ENCODE data around the gene TPRKB.
"Not testable (repeated sequence)": the region's sequence is repeated elsewhere in the genome, so short reads cannot be mapped to it uniquely, and the experiment has no call there.

Gene TPRKB

DNA sequence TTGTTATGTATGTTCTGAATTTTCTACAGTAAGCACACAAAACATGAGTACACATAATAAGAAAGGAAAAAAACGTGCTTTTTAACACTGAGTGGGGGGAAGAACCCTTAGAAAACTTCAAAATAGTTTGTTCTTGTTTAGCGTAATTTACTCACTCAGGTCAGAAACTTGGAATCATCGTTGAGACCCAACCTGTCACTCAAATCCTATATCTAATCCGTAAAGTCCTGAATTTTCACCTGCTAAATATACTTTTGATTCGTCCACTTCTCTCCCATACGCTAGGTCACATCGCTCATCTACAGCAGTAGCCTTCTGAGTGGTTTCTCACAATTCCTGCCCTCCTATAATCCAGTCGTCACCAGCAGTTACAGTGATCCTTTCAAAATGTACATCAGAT is 767 bp downstream of the TPRKB start:
- DNase-seq = no peak

DNA sequence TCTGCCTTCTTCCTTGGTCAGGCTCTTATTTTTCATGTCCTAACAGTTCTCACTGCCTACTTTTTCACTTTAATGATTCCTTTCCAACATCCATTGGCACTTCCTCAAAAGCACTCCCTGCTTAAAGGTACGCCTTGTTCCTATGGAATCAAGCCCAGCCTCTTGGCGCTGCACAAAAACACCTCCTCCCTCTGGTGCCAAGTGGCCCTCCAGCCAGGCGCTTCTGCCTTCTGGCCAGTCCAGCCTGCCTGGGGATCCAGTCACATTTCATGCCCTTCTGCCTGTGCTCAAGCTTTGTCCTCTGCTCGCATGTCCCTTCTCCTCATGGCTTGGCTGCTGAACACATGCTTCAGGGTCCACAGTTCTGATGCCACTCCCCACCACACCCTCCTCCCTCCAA is 6.3 kb downstream of the TPRKB start:
- no peak for DNase-seq

DNA sequence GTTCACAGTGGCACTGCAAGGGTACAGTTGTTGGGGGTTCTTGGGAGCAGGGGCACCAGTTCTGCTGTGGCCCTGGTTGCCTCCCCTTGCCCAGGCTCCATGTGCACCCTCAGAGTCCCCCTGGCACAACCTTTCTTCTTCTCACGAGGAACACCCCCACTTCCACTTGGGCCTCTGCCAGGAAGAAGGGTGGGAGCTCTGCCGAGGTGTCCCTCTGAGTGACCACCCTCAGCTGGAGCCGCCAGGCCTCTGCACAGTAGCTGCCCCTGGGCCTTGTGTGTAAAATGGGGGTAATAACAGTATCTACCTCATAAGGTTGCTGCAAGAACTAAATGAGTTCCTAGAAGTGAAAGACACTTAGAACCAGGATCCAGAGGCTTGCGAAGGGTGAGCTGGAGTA is 8.4 kb downstream of the TPRKB start:
- DNase-seq = no peak

DNA sequence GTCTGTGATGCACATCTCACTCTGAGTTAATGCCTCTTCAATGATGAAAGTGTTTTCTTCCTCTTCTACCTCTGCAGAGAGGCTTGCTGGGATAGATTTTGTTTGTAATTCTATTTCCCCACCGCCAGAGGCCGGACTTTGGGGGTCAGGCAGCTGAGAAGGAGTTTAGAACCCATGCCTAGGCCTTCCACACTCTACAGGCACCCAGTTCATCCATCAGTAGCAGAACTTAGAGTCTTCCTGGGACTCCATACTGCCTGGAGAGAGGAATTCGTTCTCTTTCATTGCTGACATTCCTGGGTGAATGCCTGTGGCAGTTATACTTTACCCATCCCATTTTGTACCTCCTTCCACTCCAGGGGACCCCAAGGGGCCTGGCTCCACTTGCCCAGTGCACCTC is 9.1 kb downstream of the TPRKB start:
- no peak for DNase-seq

DNA sequence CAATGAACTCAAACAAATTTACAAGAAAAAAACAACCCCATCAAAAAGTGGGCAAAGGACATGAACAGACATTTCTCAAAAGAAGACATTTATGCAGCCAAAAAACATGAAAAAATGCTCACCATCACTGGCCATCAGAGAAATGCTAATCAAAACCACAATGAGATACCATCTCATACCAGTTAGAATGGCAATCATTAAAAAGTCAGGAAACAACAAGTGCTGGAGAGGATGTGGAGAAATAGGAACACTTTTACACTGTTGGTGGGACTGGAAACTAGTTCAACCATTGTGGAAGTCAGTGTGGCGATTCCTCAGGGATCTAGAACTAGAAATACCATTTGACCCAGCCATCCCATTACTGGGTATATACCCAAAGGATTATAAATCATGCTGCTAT is 10.5 kb downstream of the TPRKB start:
- DNase-seq = not testable (repeated sequence)

DNA sequence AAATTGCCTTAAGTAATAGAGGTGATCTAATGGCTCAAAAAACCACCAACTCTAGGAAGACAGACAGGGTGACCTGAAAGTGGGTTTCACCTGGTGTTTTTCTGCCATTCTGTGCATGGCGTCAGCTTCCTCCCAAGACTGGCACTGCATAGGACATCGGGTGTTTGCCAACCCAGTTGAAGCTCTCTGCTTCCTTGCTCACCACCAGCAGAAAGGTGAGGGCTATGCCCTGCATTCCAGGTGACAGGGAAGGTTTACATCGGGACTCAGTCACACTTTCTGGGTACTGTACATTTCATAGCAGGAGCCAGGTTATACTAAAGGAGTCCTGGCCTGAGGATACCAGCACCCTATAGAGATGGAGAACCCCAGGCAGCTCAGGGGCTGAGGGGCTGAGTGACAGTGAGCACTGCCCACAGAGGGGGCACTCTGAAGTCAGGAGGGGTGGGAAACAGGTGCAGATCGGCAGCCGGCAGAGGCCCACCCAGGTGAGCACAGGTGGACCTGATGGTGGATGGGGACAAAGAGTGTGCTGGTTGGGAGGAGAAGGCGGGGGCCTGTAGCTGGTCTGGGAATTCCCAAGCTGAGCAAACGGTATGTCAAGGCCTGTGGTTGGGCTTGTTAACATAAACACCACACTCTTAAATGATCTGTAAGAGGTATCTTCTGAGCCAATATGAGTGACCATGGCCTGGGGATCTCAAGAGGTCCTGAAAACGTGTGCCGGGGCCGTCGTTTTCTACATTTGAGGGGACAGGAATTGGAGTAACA is 18.1 kb downstream of the TPRKB start:
- no peak for DNase-seq

DNA sequence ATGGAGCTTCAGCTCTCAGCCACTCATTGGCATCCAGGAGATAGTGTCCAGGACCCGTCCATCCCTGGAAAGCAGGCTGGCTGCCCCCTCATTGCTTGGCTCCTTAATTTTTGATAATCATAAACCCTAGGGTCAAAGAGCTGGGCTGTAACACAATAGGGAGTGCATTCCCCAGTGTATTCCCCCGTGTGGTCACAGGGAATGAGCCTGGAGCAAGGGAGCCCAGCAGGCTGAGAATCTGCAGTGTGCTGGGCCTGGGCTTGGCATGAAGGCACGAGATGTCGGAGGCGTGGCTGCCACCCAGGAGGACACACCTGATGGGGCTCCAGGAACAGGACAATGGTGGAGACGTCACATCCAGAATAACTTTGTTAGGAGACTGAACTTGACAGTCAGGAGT is 18.7 kb downstream of the TPRKB start:
- DNase-seq = no peak

DNA sequence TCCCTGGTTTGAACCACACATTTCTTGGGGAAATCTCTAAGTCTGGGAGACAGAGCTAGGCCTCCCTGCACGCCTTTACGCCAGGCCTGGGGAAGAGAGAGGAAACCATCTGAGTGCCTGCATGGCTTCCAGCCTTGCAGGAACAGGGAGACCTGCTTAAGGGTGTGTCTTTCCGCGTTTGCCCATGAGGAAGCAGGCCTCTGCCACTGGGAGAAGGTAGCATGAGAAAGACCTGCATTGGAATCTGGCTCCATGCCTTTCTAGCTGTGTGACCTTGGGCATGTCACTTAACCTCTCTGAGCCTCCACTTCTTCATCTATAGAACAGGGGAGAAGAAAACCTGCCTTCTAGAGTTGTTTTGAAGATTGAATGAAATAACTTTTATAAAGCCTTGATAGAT is 19.4 kb downstream of the TPRKB start:
- not testable (repeated sequence) for DNase-seq

DNA sequence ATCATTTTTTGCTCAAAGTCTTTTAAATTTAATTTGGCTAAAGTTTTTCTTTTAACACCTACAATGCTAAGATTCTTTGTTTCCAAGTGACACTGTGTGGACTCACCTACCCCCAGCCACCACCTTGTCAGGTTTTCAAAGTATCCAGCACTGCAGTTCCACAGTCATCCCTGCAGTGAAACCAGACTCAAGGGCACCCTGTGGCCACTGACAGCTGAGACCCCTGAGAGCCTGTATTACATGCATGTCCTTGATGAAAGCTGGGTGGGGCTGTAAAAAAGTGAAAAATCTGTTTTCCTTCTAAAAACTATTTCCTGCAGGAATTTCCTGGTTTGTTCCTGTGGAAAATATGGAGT is 19.9 kb downstream of the TPRKB start:
- no peak for DNase-seq

DNA sequence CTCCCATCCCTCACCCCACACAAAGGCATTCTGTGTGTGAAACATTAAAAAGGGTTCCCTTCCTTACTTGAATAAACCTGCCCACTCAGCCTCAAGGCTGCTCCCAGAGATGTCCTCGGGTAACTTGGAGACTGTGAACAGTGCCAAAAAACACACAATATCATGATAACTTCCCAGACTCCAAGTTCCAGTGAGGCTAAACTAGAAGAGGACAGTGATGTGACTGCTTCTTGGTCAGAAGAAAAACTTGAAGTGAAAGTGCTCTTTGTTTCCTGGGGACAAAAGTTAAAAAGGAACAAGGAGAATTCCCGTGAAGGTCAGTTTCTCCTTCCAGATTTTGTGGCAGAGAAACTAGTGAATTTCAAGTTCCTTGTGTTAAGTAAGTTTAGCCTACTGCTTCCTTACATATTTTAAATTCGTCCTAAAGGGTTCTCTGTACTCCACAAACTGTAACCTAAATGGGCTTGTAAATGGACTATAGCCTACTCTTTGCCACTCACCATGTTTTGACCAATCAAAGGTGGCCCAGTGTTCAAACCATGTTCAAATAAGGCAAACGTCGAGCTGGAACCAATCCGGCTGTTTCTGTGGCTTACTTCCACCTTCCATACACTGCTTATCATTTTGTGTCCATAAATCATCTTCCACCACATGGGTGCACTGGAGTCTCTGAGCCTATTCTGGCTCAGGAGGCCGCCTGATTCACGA is 20.4 kb downstream of the TPRKB start:
- peak; percentile 83 for DNase-seq

DNA sequence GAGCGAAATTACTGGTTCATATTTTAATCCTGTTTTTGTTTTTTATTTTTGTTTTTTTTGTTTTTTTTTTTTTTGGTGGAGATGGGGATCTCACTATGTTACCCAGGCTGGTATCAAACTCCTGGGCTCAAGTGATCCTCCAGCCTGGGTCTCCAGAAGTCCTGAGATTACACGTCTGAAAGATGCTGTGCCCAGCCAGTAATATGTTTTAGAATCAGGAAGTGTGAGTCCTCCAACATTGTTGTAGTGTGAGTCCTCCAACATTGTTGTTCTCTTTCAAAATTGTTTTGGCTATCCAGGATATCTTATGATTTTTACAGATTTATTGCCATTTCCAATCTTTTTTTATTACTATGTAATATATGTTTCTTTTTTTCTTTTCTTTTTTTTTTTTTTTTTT is 23.1 kb downstream of the TPRKB start:
- no peak for DNase-seq

DNA sequence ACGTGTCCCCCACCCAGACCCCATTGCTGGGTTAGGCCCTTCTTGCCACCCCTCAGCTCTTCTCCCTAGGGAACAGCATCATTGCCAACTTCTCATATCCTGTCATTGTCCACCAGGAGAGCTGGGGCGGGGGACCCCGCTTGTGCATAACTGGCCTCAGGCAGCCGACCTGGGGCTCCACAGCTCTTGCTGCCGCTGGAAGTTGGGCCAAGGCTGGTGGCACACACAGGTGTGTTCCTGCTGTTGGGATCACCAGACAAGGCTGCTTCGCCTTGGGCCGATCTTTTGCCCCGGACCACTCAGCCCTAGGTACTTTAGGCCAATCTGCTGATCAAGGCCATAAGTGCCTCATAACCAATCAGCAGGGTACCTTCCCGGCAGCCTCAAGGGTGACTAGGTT is 28.6 kb downstream of the TPRKB start:
- no peak for DNase-seq

DNA sequence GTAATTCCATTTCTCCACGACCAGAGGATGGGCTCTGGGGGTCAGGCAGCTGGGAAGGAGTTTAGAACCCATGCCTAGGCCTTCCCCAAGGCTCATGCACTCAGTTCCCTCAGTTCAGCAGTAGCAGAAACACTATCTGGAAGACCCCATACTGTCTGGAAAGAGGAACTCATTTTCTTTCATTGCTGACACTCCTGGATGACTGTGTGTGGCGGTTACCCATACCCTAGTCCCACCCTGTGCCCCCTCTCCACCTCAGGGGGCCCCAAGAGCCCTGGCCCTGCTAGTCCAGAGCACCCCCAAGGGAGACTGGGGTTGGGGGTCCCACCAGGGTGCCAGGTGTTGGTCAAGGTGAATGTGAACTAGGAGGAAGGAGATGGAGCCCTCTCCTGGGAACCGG is 29.5 kb downstream of the TPRKB start:
- DNase-seq = peak; percentile 24

DNA sequence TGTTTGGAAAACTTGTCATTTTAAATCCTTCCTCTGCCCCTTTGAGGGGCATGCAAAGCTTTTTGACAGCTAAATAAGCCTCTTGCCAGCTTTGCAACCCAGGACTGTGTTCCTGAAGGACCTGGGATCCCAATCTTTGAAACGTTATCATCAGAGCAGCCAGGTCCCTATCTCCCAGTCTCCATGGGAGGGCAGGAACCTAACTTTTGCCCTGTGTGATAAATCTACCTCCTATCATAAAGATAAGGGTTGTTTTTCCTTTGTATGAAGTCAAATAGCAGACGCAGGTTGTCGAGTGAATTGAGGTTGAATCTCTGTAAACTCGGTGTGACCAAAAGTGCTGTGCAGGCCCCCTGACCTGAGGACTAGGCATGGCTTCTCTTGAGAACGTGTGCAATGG is 30.1 kb downstream of the TPRKB start:
- no peak for DNase-seq

DNA sequence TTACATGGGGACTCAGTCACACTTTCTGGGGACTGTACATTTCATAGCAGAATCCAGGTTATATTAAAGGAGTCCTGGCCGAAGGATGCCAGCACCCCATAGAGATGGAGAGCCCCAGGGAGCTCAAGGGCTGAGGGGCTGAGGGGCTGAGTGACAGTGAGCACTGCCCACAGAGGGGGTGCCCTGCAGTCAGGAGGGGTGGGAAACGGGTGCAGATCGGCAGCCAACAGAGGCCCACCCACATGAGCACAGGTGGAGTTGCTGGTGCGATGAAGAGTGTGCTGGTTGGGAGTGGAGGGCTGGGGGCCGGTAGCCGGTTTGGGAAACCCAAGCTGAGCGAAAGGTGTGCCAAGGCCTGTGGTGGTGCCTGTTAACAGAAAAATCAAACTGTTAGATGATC is 32.1 kb downstream of the TPRKB start:
- no peak for DNase-seq

DNA sequence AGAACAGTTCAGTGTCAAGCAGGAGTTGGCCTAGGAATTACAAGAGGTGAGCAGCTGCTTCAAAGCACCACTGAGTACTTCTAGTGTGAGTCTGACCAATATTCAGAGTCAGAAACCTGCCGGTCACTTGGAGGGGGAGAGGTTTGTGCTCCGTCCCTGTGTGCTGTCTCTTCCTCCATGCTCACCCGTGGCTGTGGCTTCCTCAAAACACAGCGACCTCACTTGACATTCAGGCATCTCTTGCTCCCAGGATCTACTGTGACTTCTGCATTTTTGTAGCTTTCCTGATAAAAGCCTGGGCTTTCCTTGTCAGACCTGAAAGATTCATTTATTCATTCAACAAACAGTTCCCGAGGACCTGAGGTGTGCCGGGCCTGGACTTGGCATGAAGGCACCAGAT is 32.9 kb downstream of the TPRKB start:
- peak; percentile 10 for DNase-seq

DNA sequence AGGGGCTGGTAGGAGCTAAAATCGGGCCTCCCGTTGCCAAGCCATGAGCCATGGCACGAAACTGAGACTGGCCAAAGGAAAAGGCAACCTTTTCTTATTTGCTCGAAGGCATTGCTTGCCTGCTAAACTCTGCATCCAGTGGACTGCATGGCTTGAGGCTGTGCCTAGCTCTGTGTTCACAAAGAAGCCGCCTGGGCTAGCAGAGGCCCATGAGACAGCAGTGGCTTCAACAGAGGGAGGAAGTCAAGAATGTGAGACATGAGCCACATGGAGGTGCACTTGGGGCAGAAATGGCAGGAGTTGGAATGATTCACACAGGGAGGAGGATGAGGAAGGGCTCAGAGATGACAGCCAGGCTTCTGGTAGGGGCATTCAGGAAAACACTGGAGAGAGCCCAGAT is 33.5 kb downstream of the TPRKB start:
- peak; percentile 20 for DNase-seq

DNA sequence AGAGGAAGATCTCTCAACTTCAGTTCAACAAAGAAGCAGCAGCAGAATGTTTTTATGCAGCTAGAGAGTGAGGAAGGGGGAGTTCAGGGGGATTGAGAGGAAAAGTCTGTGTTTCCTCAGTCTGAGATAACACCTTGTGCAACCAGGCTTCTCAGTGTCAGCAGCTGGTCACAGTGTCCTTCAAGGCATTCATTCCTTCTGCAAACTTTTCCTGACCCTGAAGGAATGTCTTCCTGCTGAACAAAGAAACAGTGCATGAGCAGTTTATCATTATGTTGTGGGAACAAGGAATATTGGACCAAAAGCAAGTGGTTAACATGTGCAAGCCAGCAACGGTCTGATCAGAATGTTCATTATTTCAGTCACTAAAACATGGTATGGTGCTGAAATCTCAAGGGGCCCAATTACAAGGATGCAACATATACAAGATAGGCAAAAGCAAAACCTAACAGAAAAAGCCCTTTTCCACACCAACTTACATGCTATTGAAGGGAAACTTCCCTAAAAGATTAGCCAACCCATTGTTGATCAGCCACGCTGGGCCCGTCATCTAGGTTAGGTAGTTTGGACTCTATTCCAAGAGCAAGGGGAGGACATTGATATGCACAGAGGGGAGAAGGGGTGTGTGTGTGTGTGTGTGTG is 34.2 kb downstream of the TPRKB start:
- peak; percentile 13 for DNase-seq

DNA sequence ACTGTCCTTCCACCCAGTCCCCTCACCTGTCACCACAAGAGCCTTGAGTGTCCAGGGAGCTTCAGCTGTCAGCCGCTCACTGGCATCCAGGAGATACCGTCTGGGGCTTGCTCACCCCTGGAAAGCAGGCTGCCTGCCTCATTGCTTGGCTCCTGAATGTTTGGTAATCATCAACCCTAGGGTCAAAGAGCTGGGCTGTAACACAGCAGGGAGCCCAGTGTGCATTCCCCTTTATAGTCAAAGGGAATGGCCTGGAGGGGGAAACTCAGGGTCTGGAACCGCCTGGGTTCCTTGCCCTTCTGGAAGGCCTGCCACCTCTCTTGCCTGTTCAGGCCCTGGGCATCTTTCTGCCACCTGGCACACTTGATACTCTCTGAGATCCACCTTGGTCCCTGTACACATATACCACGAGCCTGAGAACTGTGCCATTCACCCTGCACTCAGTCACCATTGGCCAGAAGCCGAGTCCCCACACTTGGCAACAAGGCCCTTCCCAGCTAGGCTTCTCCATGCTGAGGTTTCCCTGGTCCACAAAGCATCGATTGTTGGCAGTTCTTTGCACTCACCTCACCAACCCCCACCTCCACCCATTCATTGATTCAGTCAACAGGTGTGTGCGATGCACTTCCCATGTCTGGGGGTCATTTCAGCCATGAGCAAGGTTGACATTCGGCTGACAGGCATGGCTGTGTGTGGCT is 35.0 kb downstream of the TPRKB start:
- DNase-seq = peak; percentile 13

DNA sequence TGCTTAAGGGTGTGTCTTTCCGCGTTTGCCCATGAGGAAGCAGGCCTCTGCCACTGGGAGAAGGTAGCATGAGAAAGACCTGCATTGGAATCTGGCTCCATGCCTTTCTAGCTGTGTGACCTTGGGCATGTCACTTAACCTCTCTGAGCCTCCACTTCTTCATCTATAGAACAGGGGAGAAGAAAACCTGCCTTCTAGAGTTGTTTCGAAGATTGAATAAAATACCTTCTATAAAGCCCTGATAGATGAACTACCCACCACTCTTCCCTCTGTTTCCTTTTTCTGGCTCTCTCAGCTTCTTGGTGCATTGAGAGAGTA is 35.7 kb downstream of the TPRKB start:
- DNase-seq = not testable (repeated sequence)

DNA sequence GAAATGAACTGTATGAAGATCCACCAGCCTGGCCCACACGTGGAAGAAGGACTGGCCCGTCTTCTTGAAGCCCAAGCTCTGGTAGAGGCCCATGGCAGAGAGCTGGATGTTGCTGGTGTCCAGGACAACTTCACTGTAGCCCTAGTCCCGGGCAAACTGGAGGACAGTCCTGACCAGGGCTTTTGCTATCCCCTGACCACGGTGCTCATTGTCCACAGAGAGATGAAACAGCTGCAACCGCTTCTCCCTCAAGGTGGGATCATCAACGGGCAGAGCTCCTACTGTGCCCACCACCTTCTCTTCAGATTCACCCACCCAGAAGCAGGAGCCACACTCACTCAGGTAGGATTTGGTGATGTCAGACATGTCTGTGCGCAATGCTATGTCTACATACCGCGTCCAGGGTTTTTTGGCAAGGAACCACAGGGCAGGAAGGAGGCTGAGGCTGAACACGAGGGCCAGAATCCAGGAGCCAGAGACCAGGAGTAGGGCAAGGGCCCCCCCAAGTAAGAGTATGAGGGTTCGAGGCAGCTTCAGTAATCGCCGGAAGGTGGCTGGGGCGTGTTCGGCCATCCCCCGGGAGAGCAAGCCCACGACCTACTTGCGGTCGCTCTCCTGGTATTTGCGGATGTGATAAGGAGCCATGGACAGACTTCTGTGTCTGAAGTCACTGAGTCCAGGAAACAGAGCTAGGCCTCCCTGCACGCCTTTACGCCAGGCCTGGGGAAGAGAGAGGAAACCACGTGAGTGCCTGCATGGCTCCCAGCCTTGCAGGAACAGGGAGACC is 36.3 kb downstream of the TPRKB start:
- peak; percentile 93 for DNase-seq

DNA sequence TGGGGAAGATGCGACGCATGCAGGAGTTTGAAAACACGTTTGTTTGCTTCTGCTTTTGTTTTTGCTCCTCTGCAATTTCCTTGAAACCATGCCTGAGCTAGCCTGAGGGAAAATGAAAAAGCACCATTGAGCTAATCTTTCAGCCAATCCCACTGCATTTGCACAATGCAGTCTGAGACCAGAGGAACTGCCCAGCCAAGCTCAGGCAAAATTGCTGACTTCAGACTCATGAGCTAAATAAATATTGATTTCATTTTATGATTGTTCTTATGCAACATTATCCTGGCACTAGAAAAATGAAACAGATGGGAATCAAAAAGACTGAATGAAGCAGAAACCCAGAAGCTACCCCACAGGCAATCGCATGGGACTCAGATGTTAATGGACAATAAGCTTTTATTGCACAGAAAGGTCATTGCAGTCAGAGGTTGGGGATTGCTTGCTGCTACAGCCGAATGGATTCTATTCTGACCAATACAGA is 37.0 kb downstream of the TPRKB start:
- peak; percentile 34 for DNase-seq

DNA sequence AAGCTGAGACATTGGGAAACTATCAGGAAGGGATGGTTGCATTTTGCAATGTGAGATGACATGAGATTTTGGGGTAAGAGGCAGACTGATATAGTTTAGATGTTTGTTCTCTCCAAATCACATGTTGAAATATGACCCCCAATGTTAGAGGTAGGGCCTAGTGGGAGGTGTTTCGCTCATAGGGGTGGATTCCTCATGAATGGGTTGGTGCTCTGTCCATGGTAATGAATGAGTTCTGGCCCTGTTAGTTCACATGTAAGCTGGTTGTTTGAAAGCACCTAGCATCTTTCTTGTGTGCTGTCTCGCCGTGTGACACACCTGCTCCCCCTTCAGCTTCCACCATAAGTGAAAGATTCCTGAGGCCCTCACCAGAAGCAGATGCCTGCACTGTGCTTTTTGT is 37.7 kb downstream of the TPRKB start:
- DNase-seq = peak; percentile 20

Data from hematopoietic multipotent progenitor cell treated with erythropoietin and hydrocortisone succinate and interleukin-3 and kit ligand, for 4 days (in vitro differentiated cells).